OCI-LY3 (cell line): ENCODE data around the gene FLRT2.

ENCODE experiments used
- H2AFZ ChIP-seq: fragments of 200-600, 300-600 bp; shearing (Covaris generic); 2 replicates; pipeline ENCODE4 v1.6.0; 2014; ENCODE audit warnings: antibody characterized with exemption, low read depth, low read length
- H3K27ac ChIP-seq: fragments of 200-600, 300-600 bp; sonication (generic); 2 replicates; pipeline ENCODE4 v1.5.1; 2014; ENCODE audit warnings: mild to moderate bottlenecking, low read length, moderate library complexity, mixed read lengths
- H3K27me3 ChIP-seq: fragments of 200-600, 300-600 bp; sonication (generic); 2 replicates; pipeline ENCODE4 v1.6.1; 2014; ENCODE audit warnings: low read depth, low read length, mixed read lengths
- H3K36me3 ChIP-seq: fragments of 200-600, 300-600 bp; sonication (generic); replicated peaks from 2 replicates; pipeline ENCODE3; 2014; ENCODE audit warnings: low read depth, low read length, mixed read lengths
- H3K4me1 ChIP-seq: fragments of 300-600, 200-600 bp; sonication (generic); 2 replicates; pipeline ENCODE4 v1.6.1; 2014; ENCODE audit warnings: low read length, mixed read lengths
- H3K4me2 ChIP-seq: fragments of 200-600, 300-600 bp; sonication (generic); 2 replicates; pipeline ENCODE4 v1.6.1; 2014; ENCODE audit warnings: low read length, mixed read lengths
- H3K4me3 ChIP-seq: fragments of 300-600, 200-600 bp; sonication (generic); 2 replicates; pipeline ENCODE4 v1.5.1; 2014; ENCODE audit warnings: antibody characterized with exemption, mild to moderate bottlenecking, low read length, moderate library complexity
- H3K79me2 ChIP-seq: fragments of 300-600, 200-600 bp; shearing (Covaris generic); 2 replicates; pipeline ENCODE4 v1.6.1; 2014; ENCODE audit warnings: mild to moderate bottlenecking, low read length, mixed read lengths
- H3K9ac ChIP-seq: fragments of 300-600, 200-600 bp; shearing (Covaris generic); 2 replicates; pipeline ENCODE4 v1.6.0; 2014; ENCODE audit warnings: mild to moderate bottlenecking, low read length, moderate library complexity
- H3K9me3 ChIP-seq: fragments of 200-600, 300-600 bp; shearing (Covaris generic); 2 replicates; pipeline ENCODE4 v1.6.1; 2014; ENCODE audit warnings: low read length, mixed read lengths; ENCODE audit not compliant: insufficient read depth
- H4K20me1 ChIP-seq: fragments of 200-600, 300-600 bp; sonication (generic); 2 replicates; pipeline ENCODE4 v1.6.1; 2016; ENCODE audit warnings: low read length, mixed read lengths; ENCODE audit not compliant: insufficient read depth
- CTCF ChIP-seq: fragments of 200-600, 300-600 bp; sonication (generic); IDR thresholded peaks from 2 replicates; pipeline ENCODE4 v1.5.1; 2014; ENCODE audit warnings: antibody characterized with exemption, low read length, low read depth
- EZH2phosphoT487 ChIP-seq: fragments of 200-600 bp; shearing (Covaris generic); IDR thresholded peaks from 2 replicates; pipeline ENCODE4 v1.6.1; 2018; ENCODE audit warnings: antibody characterized with exemption, mixed run types, low read depth

FLRT2 gene

GRCh38 chr14:85688006-85688405, 158.1 kb downstream of the FLRT2 start:
- H3K4me2 ChIP-seq: no peak overlapping the region
- H3K9me3 ChIP-seq: no peaks in the 10 kb centered on the region
- no peaks in the 10 kb centered on the region for H3K79me2 ChIP-seq
- no peak overlapping the region for H3K27ac ChIP-seq
- H3K4me1 ChIP-seq: no peaks in the 10 kb centered on the region
- no peaks in the 10 kb centered on the region for H3K27me3 ChIP-seq
- no peaks in the 10 kb centered on the region for H4K20me1 ChIP-seq
- no peaks in the 10 kb centered on the region for H3K36me3 ChIP-seq
- TF ChIP-seq CTCF (no peak), EZH2phosphoT487 (no peak)
- H3K4me3 ChIP-seq: no peak overlapping the region
- H3K9ac ChIP-seq: no peak overlapping the region
- no peak overlapping the region for H2AFZ ChIP-seq

GRCh38 chr14:85695300-85695699, 165.4 kb downstream of the FLRT2 start:
- no peak overlapping the region for H3K4me3 ChIP-seq
- no peaks in the 10 kb centered on the region for H3K27me3 ChIP-seq
- no peaks in the 10 kb centered on the region for H3K36me3 ChIP-seq
- no peak for TF ChIP-seq EZH2phosphoT487
- no peak for TF ChIP-seq CTCF
- H3K9me3 ChIP-seq: no peaks in the 10 kb centered on the region
- no peaks in the 10 kb centered on the region for H4K20me1 ChIP-seq
- no peak overlapping the region for H2AFZ ChIP-seq
- no peaks in the 10 kb centered on the region for H3K79me2 ChIP-seq
- H3K4me1 ChIP-seq: no peaks in the 10 kb centered on the region
- no peak overlapping the region for H3K9ac ChIP-seq
- no peak overlapping the region for H3K27ac ChIP-seq
- H3K4me2 ChIP-seq: no peak overlapping the region

- TF ChIP-seq EZH2phosphoT487 (no peak), CTCF (no peak)
- Histone ChIP-seq H2AFZ (no peak overlapping the region), H3K4me2 (no peak overlapping the region)
Observed at GRCh38 chr14:85701116-85701515, 171.2 kb downstream of the FLRT2 start.

GRCh38 chr14:85701763-85702162, 171.8 kb downstream of the FLRT2 start:
- H3K9me3 ChIP-seq: no peaks in the 10 kb centered on the region
- H3K9ac ChIP-seq: no peak overlapping the region
- H3K27me3 ChIP-seq: no peaks in the 10 kb centered on the region
- TF ChIP-seq CTCF: no peak
- no peak for TF ChIP-seq EZH2phosphoT487
- no peaks in the 10 kb centered on the region for H3K79me2 ChIP-seq
- no peaks in the 10 kb centered on the region for H3K36me3 ChIP-seq
- no peaks in the 10 kb centered on the region for H3K4me1 ChIP-seq
- no peaks in the 10 kb centered on the region for H4K20me1 ChIP-seq
- no peak overlapping the region for H2AFZ ChIP-seq
- H3K4me2 ChIP-seq: no peak overlapping the region
- H3K4me3 ChIP-seq: no peak overlapping the region
- no peak overlapping the region for H3K27ac ChIP-seq

More at GRCh38 chr14:85701116-85701515, 171.2 kb downstream of the FLRT2 start:
- no peaks in the 10 kb centered on the region for H3K9me3 ChIP-seq
- H4K20me1 ChIP-seq: no peaks in the 10 kb centered on the region
- H3K4me3 ChIP-seq: no peak overlapping the region
- no peaks in the 10 kb centered on the region for H3K79me2 ChIP-seq
- no peak overlapping the region for H3K9ac ChIP-seq
- no peaks in the 10 kb centered on the region for H3K4me1 ChIP-seq
- no peak overlapping the region for H3K27ac ChIP-seq
- H3K36me3 ChIP-seq: no peaks in the 10 kb centered on the region
- H3K27me3 ChIP-seq: no peaks in the 10 kb centered on the region
